DLD1 (cell line): ENCODE data around the gene IL34.
"Not testable (repeated sequence)": the region's sequence is repeated elsewhere in the genome, so short reads cannot be mapped to it uniquely, and the experiment has no call there.

Source experiments
- in situ Hi-C: cut with HindIII; loops from 2 replicates; pipeline ENCODE4 v1.10.0; 2017; ENCODE audit warnings: low sequenced_read_pairs

Gene IL34

GRCh38 chr16:70656712-70657263 is 10.4 kb downstream of the IL34 start:
- in situ Hi-C loops: no loop called here

DNA sequence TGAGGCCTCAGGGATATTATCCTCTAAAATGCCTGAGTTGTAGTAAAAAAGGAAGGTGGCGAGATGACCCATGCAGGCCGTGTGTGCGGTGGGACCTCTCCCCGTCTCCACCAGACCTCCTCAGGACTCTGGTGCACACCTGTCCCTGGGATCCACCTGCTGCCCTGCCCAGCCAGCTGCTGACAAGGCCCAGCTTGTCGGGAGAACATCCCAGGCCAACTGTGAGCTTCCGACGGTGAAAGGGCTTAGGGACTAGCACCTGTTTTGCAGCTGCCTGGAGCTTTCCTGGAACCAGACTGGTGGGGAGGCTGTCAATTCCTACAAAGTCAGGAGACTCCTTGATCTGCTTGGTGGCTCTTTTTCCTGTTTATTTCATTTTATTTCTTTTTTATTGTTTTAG is 11.6 kb downstream of the IL34 start:
- in situ Hi-C loops: no loop called here

GRCh38 chr16:70658921-70659320 is 12.6 kb downstream of the IL34 start:
- in situ Hi-C loops: no loop called here

GRCh38 chr16:70659546-70659945 is 13.2 kb downstream of the IL34 start:
- in situ Hi-C loops: no loop called here

DNA sequence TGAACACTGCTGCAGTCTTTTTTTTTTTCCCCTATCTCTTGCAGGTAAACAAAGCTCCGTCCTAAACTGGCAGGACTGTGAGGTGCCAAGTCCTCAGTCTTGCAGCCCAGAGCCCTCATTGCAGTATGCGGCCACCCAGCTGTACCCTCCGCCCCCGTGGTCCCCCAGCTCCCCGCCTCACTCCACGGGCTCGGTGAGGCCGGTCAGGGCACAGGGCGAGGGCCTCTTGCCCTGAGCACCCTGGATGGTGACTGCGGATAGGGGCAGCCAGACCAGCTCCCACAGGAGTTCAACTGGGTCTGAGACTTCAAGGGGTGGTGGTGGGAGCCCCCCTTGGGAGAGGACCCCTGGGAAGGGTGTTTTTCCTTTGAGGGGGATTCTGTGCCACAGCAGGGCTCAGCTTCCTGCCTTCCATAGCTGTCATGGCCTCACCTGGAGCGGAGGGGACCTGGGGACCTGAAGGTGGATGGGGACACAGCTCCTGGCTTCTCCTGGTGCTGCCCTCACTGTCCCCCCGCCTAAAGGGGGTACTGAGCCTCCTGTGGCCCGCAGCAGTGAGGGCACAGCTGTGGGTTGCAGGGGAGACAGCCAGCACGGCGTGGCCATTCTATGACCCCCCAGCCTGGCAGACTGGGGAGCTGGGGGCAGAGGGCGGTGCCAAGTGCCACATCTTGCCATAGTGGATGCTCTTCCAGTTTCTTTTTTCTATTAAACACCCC is 13.8 kb downstream of the IL34 start:
- in situ Hi-C loops: no loop called here

DNA sequence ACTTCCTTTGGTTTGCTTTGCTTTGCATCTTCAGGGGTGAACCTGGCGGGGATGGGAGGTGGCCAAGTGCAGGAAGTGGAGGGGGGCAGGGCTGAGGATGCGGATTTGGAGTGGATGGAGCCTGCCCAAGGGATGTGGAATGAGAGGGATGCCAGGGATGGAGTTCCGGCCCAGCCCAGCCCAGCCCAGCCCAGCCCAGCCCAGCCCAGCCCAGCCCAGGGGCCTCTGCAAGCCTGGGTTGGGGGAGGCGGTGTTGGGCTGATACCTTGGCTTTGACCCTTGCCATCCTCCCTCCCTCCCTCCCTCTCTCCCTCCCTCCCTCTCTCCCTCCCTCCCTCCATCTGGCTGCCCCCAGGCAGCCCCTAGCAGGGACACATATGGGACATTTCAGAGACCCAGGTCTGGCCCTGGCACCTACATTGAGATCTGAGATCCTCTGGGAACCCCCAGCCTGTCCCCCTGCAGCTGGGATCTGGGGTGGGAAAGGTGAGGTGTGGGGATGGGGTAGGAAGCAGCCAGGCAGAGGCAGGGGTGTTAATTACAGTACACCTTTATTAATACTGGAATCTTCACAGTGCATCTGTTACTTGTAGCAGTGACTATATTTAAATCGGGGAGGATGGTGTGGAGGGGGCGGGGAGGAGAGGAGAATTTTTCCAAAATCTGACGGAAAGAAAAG is 14.5 kb downstream of the IL34 start:
- in situ Hi-C loops: no loop called here

DNA sequence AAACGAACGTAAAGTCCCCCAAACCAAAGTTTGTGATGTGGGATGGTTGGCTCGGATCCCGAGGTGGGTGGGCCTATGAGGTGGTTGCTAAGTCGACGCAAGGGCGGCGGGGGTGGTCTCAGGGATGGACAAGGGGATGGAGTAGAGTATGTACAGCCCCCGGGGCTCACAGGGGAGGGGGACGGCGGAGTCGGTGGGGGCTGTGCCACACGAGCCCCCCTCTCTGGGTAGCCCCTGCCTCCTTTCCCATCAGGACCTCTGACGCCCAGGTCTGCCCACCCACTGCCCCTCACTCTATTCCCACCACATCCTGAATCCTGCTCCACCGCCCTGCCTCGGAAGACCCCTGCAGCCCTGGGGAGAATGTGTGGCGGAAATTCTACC is 15.2 kb downstream of the IL34 start:
- in situ Hi-C loops: no loop called here

DNA sequence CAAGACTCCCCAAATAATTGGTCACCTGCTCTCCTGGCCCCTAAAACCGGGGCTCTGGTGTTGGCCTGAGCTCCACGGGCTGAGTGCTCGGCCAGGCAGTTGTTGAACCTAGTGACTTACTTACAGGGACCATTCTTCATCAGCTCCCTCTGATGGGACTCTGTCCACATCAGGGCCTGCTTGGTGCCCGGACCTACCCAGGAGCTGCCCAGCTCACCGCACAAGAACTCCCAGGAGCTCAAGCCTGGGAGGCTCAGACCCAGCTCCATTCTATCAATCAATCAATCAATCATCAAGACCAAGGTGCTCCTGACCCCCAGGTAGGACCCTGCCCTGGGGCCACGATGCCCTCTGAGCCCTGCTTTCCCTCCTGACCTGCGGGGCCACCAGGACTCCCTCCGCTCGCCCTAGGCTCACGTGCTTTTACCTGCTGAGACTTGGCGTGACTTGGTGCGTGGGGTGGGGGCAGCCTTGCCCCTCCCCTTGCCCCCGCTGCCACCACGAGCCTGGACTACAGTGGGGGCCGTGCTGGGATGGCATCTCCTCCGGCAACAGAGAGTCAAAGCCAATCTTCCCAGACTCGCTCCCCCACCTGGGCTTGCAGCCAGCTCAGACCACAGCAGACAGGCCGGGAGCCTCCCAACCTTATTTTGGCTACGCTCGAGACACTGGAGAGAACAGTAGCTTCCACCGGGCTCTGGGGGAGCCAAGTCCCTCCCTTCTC is 15.7 kb downstream of the IL34 start:
- in situ Hi-C loops: no loop called here

GRCh38 chr16:70662991-70663523 is 16.7 kb downstream of the IL34 start:
- in situ Hi-C loops: no loop called here

DNA sequence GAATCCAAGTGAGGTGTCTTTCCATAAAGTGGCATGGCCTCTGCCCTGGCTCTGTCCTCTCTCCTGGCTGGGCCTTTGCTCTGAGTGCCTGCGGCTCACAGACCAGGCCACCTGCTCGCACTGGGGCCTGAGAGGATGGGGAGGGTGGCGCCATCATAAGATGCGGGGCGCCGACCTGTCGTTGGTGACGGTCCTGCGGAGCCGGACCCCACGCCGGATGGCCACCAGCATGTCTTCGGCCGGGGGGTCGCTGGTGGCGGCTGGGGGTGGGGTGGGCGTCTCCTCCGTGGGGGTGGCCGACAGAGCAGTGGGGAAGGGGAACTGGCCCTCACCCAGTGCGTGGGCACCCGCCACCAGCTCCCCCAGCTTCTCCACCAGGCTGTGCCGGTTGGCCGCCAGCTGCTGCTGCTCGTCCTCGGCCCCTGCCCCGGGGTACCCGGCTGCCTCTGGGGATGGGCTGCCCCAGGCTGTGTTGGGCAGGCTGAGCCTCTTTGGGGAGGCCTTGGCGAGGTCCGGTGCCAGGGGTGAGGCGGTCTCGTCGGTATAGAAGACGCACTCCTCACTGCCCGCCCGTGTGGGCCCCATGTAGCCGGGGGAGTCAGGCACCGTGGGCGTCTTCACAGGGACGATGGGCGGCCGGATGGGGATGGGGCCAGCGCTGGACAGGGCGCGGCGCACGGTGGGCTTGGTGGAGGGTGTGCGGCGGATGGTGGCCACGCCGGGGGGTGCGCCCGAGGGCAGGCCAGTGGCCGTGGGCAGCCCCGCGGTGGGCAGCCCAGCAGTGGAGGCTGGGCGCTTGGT is 17.4 kb downstream of the IL34 start:
- in situ Hi-C loops: no loop called here

DNA sequence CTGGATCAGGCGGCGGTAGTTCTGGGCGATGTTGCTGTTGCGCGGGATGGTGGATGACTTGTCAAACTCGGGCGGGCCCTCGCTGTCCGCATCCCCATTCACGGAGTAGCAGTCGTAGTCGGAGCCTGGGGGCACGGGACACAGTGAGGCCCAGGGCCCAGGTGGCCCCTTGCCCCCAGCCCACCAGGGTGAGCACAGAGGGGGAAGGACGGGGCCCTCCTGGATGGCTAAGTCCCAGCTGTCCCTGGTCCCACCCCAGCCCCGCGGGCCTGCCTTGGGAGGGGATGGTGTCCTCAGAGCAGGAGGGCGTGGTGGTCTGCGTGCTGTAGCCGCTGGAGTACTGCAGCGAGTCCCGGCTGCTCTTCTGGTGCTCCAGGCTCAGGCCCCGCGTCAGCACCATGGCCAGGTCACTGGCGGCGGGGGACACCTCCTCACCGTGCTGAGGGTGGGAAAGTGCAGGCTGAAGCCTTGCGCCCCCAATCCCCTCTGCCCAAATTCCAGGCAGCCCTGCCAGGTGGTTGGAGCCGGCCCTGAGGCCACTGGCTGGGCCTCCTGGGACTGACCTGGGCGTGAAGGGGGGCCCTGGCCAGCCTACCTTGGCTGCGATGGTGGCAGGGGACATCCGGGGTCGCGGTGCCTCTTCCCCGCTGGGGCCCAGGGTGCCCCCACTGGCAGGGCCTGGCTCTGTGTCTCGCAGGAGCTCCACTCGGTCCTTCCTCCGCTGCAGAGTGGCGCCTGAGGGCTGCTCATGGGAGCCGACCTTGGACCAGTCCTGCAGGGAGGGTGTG is 18.2 kb downstream of the IL34 start:
- in situ Hi-C loops: no loop called here

DNA sequence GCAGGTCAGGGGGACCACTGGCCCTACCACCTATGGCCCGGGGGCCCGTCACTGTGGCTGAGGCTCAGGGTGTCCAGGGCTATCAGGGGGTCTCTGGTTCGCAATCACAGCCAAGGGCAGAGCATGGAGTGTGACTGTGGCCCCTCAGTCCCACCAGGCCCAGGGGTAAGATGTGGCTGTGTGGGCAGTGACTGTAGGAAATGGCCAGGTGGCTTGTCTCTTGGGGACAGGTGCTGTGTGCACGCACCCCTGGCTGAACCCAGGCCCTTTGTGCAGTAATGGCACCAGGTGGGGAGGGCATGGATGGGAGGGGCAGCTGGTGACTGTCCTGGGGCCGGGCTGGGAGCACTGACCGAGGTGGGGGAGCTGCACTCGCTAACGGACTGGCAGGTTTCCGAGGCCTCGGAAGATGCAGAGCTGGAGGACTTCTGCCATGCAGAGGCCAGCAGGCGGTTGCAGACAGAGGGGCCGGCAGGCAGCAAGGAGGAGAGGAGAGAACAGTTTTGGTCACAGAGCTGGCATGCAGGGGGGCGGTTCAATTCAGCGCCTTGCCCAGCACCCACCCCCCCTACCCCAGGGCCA is 18.8 kb downstream of the IL34 start:
- in situ Hi-C loops: no loop called here

DNA sequence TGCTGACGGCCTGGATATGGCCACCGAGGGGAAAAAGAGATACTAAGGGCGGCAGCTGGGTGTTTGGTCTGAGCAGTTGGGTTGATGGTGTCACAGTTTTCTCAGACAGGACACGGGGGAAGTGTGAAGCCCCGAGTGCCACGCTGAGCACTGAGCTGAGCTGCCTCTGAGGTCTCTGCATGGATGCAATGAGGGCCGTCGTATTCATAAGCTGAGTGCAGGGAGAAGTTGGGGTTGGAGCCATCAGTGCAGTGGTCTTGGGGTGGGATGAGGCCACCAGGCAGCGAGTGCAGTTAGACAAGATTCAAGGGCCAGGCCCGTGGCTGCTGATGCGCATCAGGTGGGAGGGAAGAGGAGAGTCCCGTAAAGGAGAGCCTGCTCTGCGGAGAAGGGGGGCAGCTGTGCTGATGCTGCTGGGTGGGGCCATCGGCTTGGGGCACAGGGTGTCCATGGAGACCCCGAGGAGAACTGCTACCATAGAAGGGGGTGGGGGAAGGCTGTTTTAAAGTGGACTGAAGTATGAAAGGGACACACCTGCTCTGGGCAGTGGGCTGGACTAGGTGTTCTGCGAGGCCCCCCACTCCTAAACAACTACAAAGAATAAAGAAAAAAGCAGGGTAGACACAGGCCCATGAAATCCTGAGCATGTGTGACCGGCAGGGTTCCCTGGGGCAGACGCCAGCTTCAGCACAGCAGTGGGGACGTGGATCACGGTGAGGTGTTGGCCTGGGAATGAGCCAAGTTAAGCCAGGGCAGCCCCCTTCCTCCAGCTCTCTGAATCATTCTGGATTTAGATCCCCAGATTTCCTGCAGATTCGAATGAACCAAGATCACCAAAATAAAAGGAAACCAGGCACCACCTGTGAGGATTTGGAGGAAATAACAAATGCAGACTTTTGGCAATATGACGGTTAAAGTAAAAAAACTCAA is 19.7 kb downstream of the IL34 start:
- in situ Hi-C loops: no loop called here

DNA sequence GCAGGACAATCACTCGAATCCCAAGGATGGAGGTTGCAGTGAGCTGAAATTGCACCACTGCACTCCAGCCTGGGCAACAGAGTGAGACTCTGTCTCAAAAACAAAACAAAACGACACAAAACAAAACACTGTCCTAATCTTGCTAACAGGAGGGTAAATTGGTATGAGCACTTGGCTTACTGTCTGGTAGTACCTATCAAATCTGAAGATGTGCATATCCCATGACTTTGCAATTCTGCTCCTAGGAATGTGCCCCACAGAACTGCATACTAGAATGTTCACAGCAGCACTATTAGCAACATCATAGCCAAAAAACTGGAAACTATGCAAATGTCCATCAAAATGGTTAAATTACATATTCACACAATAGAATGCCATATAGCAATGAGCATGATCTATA is 23.8 kb downstream of the IL34 start:
- in situ Hi-C loops: no loop called here

DNA sequence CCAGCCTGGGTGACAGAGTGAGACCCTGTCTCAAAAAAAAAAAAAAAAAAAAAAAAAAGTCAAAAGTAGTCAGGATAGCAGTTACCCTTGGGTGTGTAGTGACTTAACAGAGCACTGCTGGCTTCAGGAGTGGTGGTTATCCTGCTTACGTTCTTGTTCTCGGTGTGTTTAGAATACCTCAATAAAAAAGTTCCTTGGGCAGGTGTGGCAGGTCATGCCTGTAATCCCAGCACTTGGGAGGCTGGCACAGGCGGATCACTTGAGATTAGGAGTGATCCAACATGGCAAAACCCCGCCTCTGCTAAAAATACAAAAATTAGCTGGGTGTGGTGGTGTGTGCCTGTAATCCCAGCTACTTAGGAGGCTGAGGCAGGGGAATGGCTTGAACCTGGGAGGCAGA is 24.6 kb downstream of the IL34 start:
- in situ Hi-C loops: not testable (repeated sequence)

DNA sequence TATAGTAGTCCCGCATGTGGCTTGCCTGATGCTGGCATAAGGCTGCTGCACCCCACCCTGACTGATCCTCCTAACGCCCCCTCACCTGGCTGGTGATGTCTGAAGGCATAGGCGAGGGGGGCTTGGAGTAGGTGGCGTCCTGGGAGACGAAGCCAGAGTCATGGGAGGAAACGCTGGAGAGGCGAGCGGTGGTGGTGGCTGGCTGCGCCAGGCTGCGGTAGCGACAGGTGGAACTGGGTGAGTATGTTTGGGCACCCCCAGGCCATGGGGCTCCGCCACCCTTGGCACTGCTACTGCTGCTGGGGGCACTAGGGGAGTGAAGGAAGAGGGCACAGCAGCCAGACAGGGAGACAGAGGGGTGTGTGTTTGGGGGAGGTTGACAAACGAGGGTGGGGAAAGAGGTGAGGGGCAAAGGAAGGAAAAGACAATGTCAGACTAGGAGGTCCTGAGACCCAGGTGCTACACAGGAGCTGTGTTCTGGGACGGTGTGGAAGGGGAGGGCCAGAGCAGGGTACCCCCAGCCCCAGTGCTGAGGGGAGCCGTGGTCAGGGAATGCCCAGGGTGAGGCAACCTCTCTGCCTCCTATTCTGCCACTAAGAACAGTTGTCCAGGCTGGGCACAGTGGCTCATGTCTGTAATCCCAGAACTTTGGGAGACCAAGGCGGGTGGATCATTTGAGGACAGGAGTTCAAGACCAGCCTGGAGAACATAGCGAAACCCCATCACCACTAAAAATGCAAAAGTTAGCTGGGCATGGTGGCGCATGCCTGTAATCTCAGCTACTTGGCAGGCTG is 28.1 kb downstream of the IL34 start:
- in situ Hi-C loops: no loop called here

DNA sequence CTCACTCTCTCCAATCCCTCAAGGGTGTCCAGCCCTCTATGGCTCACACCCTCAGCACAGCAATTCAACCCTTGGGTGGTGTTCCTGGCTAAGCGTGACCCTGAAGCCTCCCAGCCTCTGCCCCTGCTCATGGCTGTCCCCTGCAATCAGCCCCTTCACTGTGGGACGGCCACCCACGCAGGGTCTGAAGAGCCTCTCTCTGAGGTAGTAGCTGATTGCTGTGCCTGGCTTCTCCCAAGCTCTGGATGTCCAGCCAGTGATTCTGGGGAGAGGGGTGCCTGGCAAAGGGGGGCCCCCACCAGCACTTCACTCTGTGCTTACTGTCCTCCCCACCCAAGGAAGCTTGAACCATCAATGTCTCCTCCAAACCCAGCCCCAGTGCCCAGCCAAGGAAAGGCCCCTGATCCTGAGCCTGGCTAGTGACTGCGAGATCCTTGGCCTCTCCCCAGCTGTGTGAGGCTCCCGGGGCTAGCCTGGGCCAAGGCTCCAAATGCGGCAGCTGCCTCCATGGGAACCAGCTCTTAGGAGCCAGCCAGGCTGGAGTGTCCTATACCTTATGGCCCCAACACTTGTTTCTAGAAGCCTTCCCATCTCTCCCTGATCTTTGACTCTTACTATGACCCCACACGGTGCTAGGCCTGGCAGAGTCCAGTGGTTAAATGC is 29.6 kb downstream of the IL34 start:
- in situ Hi-C loops: no loop called here
